ENCODE results near the gene HPDL. TPM values are rescaled to one million over a fixed set of nuclear protein-coding genes. Genes with fewer than 3 reads are reported as not detected.

Gene HPDL
- total RNA-seq, 4 donors from 2014 or later: 0.88 to 24.8 (median 7.9) TPM

- TF ChIP-seq, protein P1, sequence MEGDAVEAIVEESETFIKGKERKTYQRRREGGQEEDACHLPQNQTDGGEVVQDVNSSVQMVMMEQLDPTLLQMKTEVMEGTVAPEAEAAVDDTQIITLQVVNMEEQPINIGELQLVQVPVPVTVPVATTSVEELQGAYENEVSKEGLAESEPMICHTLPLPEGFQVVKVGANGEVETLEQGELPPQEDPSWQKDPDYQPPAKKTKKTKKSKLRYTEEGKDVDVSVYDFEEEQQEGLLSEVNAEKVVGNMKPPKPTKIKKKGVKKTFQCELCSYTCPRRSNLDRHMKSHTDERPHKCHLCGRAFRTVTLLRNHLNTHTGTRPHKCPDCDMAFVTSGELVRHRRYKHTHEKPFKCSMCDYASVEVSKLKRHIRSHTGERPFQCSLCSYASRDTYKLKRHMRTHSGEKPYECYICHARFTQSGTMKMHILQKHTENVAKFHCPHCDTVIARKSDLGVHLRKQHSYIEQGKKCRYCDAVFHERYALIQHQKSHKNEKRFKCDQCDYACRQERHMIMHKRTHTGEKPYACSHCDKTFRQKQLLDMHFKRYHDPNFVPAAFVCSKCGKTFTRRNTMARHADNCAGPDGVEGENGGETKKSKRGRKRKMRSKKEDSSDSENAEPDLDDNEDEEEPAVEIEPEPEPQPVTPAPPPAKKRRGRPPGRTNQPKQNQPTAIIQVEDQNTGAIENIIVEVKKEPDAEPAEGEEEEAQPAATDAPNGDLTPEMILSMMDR (IDR thresholded peaks at IDR 0.05): no peak
- TF ChIP-seq POLR2A (IDR thresholded peaks at IDR 0.05): no peak
These were observed 22.2 kb upstream of the HPDL start for GRCh38 chr1:45304311-45305081.

DNA sequence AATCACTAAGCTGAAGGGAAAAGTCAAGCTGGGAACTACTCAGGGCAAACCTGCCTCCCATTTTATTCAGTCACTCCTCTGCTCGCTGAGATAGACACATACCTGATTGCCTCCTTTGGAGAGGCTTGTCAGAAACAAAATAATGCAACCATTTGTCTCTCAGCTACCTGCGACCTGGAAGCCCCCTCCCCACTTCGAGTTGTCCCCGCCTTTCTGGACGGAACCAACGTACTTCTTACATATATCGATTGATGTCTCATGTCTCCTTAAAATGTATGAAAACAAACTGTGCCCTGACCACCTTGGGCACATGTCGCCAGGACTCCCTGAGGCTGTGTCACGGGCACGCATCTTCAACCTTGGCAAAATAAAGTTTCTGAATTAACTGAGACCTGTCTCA lies 21.5 kb upstream of the HPDL start:
- no peaks in the 10 kb centered on the region for H3K9me3 ChIP-seq
- DNase-seq: no peak
- TF ChIP-seq, protein P1 (IDR thresholded peaks at IDR 0.05): no peak
- no peak for TF ChIP-seq POLR2A (IDR thresholded peaks at IDR 0.05)
- peak overlapping the region in 1 of 4 donors; percentile 94 for H3K27ac ChIP-seq
- no peaks in the 10 kb centered on the region for H3K27me3 ChIP-seq
- peaks cover 0 to 14% (median 6%) of the 10 kb centered on the region in 4 donors for H3K4me1 ChIP-seq
- no peak overlapping the region for H3K4me3 ChIP-seq
- no peaks in the 10 kb centered on the region for H3K36me3 ChIP-seq

More at GRCh38 chr1:45304311-45305081, 22.2 kb upstream of the HPDL start:
- H3K27me3 ChIP-seq: no peaks in the 10 kb centered on the region
- H3K27ac ChIP-seq: peak overlapping the region; percentile 82 to 95 (median 90)
- H3K4me1 ChIP-seq: peaks cover 0 to 14% (median 6%) of the 10 kb centered on the region in 4 donors
- peak in 2 of 3 donors; percentile 31 to 61 for DNase-seq
- no peaks in the 10 kb centered on the region for H3K36me3 ChIP-seq
- no peaks in the 10 kb centered on the region for H3K9me3 ChIP-seq
- H3K4me3 ChIP-seq: peak overlapping the region; percentile 54 to 85 (median 77)

GRCh38 chr1:45306319-45306718 lies 20.4 kb upstream of the HPDL start:
- Histone ChIP-seq H3K9me3 (no peaks in the 10 kb centered on the region), H3K27me3 (no peaks in the 10 kb centered on the region), H3K36me3 (no peaks in the 10 kb centered on the region), H3K27ac (no peak overlapping the region), H3K4me1 (peaks cover 0 to 14% (median 6%) of the 10 kb centered on the region in 4 donors), H3K4me3 (no peak overlapping the region)
- no peak for TF ChIP-seq POLR2A (IDR thresholded peaks at IDR 0.05)
- TF ChIP-seq, protein P1 (IDR thresholded peaks at IDR 0.05): no peak
- DNase-seq: no peak

GRCh38 chr1:45306905-45307304 lies 19.8 kb upstream of the HPDL start:
- Histone ChIP-seq H3K36me3 (no peaks in the 10 kb centered on the region), H3K4me3 (no peak overlapping the region), H3K9me3 (no peaks in the 10 kb centered on the region), H3K27me3 (no peaks in the 10 kb centered on the region), H3K4me1 (peaks cover 0 to 14% (median 6%) of the 10 kb centered on the region in 4 donors), H3K27ac (no peak overlapping the region)
- DNase-seq: no peak
- TF ChIP-seq, protein P1 (IDR thresholded peaks at IDR 0.05): no peak
- TF ChIP-seq POLR2A (IDR thresholded peaks at IDR 0.05): no peak

DNA sequence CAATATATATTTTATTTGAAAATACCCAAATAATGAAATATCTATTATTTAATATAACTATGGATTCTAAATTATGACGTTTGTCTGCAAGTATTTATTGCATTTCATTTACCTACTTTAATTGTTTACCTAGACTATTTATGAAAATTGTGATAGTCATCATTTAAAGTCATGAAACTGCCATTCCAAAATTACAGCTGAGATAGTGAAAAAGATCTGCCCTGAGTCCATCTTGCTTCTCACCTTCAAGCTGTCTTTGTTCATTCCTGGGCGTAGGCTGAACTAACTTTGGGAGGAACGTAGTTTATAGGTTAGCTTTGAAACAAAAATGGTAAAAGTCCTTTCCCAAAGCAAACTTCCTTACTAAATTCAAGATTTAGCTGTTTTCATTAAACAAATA lies 12.4 kb upstream of the HPDL start:
- H3K27me3 ChIP-seq: no peaks in the 10 kb centered on the region
- no peaks in the 10 kb centered on the region for H3K36me3 ChIP-seq
- H3K4me1 ChIP-seq: no peaks in the 10 kb centered on the region
- TF ChIP-seq, protein P1 (IDR thresholded peaks at IDR 0.05): no peak
- TF ChIP-seq POLR2A (IDR thresholded peaks at IDR 0.05): no peak
- no peak for DNase-seq
- no peaks in the 10 kb centered on the region for H3K9me3 ChIP-seq
- no peak overlapping the region for H3K27ac ChIP-seq
- H3K4me3 ChIP-seq: no peak overlapping the region

Data from Peyer's patch (tissue), 4 donors.